ENCODE measurements around the gene OR5AR1.

DNA sequence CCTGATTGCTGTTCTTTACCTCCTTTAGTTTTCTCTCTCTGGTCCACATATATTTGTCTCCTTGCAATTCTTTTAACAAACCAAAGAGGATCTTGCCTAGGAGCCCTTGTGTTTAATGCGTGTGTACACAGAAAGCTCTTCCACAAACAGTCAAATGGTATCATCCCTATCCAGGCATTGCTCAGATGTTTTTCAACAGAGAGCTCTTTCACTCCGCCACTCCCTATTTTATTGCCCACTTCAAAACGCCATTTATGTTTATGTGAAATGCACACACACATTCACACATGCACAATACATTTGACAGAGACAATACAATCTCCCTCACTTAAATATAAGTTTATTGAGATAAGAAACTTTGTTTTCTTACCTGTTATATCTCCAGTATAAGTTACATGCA is 26.0 kb upstream of the OR5AR1 start:
- no peak for TF ChIP-seq GATA3 (IDR thresholded peaks at IDR 0.05; ENCODE audit: low read depth, low read length)
- TF ChIP-seq GATA2 (IDR thresholded peaks at IDR 0.05; ENCODE audit: low read depth, low read length) = no peak
